ENCODE measurements around the gene CRYM.

DNA sequence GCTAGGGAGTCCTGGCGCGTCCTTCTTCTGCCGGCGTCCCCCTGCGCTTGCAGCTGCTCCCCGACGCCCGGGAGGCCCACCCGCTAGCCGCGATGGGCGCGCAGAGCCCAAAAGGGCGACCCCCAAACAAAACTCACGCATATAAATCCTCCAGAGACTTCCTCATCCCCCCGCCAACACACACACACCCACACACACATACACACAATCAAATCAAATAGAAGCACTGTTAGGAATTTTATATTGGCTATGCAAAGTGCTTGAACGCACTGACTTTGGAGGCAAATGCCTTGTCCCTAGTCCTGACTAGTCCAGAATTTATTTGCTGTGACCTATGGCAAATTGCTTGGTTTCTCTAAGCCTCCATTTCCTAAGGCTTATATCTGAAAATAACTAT, 23.8 kb upstream of the CRYM start:
- TF ChIP-seq POLR2A (IDR thresholded peaks at IDR 0.05; ENCODE audit: borderline replicate concordance, extremely low read depth, insufficient read depth, insufficient read length) (no peak), EZH2phosphoT487 (IDR thresholded peaks at IDR 0.05; ENCODE audit: borderline replicate concordance) (no peak), RAD21 (IDR thresholded peaks at IDR 0.05; ENCODE audit: low read depth) (no peak)
